ENCODE results near the gene CLK1.

DNA sequence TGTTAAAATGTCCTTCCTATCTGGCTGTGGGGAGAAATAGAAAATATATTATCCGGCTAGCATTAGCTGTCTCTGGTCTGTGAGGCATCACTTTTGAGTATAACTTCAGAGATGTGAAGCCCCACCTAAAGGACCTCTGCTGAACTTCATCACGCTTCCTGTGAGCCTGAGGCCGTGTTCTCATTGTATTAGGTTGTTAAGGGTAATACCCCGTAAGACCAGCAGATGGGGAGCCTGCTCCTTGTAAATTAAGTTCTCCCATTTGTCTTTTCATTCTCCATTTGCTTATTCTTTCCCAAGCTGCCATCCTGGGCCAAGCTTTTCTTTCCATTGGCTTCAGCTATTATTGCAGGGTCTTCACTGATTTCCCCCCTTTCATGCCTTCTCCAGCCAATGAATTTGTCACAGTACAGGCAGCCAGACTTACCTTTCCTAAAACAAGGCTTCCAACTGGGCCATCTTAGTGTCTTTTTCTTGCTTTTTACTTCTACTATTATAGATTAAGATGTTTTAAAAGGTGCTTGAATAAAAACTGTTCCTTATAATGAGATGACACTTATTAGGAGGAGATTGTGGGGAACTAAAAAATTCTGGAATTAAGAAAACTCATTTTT, 37.1 kb upstream of the CLK1 start:
- TF ChIP-seq, protein P1, sequence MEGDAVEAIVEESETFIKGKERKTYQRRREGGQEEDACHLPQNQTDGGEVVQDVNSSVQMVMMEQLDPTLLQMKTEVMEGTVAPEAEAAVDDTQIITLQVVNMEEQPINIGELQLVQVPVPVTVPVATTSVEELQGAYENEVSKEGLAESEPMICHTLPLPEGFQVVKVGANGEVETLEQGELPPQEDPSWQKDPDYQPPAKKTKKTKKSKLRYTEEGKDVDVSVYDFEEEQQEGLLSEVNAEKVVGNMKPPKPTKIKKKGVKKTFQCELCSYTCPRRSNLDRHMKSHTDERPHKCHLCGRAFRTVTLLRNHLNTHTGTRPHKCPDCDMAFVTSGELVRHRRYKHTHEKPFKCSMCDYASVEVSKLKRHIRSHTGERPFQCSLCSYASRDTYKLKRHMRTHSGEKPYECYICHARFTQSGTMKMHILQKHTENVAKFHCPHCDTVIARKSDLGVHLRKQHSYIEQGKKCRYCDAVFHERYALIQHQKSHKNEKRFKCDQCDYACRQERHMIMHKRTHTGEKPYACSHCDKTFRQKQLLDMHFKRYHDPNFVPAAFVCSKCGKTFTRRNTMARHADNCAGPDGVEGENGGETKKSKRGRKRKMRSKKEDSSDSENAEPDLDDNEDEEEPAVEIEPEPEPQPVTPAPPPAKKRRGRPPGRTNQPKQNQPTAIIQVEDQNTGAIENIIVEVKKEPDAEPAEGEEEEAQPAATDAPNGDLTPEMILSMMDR (IDR thresholded peaks at IDR 0.05; ENCODE audit: extremely low read depth in 1 of 2, insufficient read depth in 1 of 2, low read depth in 1 of 2, low read length in 2 of 2), result peak; percentile 74 to 75
- TF ChIP-seq EZH2 (IDR thresholded peaks at IDR 0.05; ENCODE audit: borderline replicate concordance, low read depth, low read length, severe bottlenecking), result no peak
- no peak for TF ChIP-seq POLR2A (IDR thresholded peaks at IDR 0.05; ENCODE audit: low read depth, low read length)
- TF ChIP-seq POLR2AphosphoS5 (IDR thresholded peaks at IDR 0.05; ENCODE audit: insufficient read depth, low read depth, low read length), result no peak
- TF ChIP-seq JUN (IDR thresholded peaks at IDR 0.05; ENCODE audit: borderline replicate concordance, insufficient read depth, insufficient read length, low read depth), result no peak
- TF ChIP-seq, protein P2, sequence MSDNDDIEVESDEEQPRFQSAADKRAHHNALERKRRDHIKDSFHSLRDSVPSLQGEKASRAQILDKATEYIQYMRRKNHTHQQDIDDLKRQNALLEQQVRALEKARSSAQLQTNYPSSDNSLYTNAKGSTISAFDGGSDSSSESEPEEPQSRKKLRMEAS (IDR thresholded peaks at IDR 0.05; ENCODE audit: insufficient read depth, insufficient read length), result no peak
- no peak for TF ChIP-seq GATA2 (IDR thresholded peaks at IDR 0.05; ENCODE audit: insufficient read depth, insufficient read length, low read depth, low read length)
- no peak for TF ChIP-seq MYC (IDR thresholded peaks at IDR 0.05; ENCODE audit: low read depth, low read length)

All from endothelial cell of umbilical vein (primary cell).